Suprapubic skin (tissue), 4 donors: ENCODE data around the gene PROSER2.

Experiments
- CTCF ChIP-seq, 2 donors: fragments of 200-600 bp in 1 of 2; fragments of 450-650 bp in 1 of 2; sonication (generic) in 1 of 2; IDR thresholded peaks; one replicate each; pipeline ENCODE4 v1.5.1; 2016 to 2019; ENCODE audit warnings: antibody characterized with exemption in 2 of 2, mild to moderate bottlenecking in 1 of 2, moderate library complexity in 1 of 2
- POLR2A ChIP-seq, 2 donors: fragments of 450-650 bp; IDR thresholded peaks; one replicate each; pipeline ENCODE4 v1.6.1; 2017; ENCODE audit warnings: antibody characterized with exemption in 2 of 2, mild to moderate bottlenecking in 2 of 2, moderate library complexity in 2 of 2
- POLR2AphosphoS5 ChIP-seq, 3 donors: sonication (generic); formaldehyde crosslinking; IDR thresholded peaks; one replicate each; pipeline ENCODE4 v1.6.1; 2017; ENCODE audit warnings: antibody characterized with exemption in 3 of 3

GRCh38 chr10:11827414-11827813 is 4.3 kb downstream of the PROSER2 start:
- no peak for TF ChIP-seq CTCF (IDR thresholded peaks at IDR 0.05)
- no peak for TF ChIP-seq POLR2AphosphoS5 (IDR thresholded peaks at IDR 0.05)
- no peak for TF ChIP-seq POLR2A (IDR thresholded peaks at IDR 0.05)
